SH-SY5Y (cell line): ENCODE measurements around the gene HTR1D.

Experiments used
- GATA2 ChIP-seq: IDR thresholded peaks from 2 replicates; pipeline ENCODE4 v1.6.1; 2011; ENCODE audit warnings: mild to moderate bottlenecking, low read depth, low read length
- GATA3 ChIP-seq: IDR thresholded peaks from 2 replicates; pipeline ENCODE4 v1.6.1; 2011; ENCODE audit warnings: low read depth, mild to moderate bottlenecking, low read length, moderate library complexity

- TF ChIP-seq GATA2 (no peak), GATA3 (no peak)
Observed at GRCh38 chr1:23214640-23215039, 2.7 kb downstream of the HTR1D start.
